NCI-H1436 treated with DMSO at 0.1 percent for 48 hours (cell line): ENCODE data around the gene ANKS3.
"Not testable (repeated sequence)": the region's sequence is repeated elsewhere in the genome, so short reads cannot be mapped to it uniquely, and the experiment has no call there.

Experiments used
- DNase-seq: peaks from one replicate; lab custom pipeline; 2025; lab: John Stamatoyannopoulos, UW

Gene ANKS3

DNA sequence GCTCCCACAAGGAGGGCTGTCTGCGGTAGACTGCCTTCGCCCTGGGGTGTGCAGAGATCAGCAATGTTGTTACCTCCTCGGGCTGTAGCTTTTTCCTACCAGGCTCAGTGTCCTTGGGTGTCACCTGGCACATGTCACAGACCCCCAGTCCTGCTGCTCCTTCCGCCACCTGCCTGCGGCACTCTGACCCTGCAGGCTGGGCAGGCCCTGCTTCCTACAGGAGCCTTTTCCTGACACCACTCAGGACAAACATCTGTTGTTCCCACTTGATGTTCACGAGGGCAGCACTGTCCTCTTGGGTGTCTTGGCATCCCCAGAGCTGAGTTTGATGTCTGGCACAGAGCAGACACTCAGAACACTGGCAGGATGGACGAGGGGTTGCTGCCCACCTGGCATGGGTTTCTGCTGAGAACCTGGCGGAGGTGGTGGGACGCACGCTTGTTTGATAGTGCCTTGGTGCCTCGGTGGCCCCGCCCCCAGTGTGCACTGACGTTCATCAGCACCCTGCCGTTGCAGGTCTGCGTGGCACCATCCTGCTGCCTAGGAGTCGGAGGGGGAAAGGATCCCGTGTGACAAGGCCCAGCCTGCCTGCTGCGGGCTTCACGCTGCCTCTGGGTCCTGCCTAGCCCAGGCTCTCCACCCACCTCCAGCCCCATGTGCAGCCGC, 67.4 kb downstream of the ANKS3 start:
- DNase-seq = no peak

GRCh38 chr16:4664538-4665418, 69.3 kb downstream of the ANKS3 start:
- no peak for DNase-seq

DNA sequence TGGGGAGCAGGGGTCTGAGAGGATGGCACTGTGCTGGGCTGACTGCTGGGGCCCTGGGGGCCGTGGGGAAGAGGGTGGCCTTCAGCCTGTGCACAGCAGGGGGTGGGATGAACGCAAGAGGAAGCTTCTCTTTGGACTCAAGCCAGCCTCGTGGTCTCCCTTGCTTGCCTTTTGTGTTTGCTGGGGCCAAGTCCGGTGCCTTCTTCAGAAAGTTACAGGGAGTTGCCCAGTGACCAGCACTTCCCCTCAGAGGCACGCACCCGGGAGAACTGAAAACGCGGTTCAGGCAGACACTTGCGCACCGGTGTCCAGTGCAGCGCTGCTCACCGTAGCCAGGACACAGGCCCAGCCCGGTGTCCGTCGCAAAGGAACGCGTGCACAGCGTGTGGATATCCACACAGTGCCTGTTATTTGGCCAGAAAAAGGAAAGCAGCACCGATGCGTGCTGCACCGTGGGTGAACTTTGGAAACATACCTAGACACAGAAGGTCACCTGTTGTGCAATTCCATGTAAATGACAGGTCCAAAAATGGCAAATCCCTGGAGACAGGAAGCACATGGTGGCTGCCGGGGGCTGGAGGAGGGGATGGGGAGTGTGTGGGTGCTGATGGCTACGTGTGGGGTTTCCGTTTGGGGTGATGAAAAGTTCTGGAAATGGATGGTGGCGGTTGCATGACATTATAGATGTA, 70.2 kb downstream of the ANKS3 start:
- no peak for DNase-seq

GRCh38 chr16:4663465-4663776, 70.7 kb downstream of the ANKS3 start:
- DNase-seq = no peak

GRCh38 chr16:4661661-4662060, 72.4 kb downstream of the ANKS3 start:
- DNase-seq = no peak

DNA sequence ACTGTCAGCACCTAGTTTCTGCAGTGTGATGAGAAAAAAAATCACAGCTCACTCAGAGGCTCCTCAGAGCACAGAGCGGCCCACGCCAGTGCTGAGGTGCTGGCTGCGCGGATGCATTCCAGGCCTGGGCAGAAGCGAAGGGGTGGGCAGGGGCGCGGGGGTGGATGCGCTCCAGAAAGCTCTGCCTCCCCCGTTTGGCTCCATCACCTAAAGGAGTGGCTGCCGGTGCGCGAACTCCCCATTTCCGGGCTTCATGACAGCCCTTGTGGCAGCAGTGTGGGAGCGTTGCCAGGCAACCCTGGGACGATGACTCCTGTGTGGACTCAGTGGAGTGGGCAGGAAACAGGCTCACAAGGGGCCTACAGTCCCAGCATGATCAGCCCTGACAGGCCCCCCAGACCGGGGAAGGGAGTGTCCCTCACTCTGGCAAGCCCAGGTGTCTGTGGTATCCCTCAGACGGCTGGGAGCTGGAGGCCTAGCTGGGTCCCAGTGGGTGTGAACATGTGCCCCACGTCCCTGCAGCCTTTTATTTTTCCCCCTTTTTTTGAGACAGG, 73.5 kb downstream of the ANKS3 start:
- no peak for DNase-seq

DNA sequence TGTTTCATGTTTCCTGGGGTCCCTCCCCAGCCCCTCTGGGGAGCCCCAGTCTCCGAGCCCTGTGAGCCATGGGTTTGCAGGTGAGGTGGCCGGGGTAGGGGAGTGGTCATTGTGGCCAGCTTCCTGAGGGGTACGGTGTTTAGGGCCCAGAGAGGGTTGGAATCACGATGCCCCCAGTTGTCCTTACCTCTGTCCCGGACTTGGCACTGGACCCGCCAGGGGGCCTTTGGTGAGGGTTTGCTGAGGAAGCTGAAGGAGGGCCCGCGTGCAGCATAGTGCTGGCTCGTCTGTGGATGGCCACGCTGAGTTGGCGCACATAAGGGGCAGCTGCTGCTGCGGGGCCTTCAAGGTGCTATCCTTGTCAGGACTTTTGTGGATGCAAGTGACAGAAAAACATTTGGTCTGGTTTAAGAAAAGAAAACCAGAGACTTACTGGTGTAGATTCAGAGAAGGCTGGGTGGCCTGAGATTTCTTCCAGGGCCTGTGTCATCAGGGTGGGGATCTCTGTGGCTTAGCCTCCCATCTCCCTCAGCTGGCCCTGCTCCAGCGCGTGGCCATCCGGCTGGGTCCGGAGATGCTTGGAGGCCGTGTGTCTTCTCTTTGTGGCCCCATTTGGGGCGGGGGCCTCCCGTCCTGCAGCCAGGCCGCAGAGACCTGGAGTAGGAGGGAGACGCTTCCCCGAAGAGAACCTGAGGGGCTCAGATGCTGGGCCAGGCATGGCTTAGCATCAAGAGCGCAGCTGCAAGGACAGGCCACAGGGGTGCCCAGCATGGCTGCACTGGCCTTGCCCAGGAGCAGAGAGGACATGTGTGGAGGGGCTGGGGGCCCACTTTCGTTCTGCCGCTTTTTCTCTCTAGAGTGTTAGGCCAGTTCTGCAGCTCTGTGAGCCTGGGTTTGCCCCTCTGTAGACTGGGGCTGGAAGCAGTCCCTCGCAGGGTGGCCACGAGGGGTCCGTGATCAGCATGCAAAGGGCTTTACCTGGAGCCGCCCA, 74.4 kb downstream of the ANKS3 start:
- no peak for DNase-seq

DNA sequence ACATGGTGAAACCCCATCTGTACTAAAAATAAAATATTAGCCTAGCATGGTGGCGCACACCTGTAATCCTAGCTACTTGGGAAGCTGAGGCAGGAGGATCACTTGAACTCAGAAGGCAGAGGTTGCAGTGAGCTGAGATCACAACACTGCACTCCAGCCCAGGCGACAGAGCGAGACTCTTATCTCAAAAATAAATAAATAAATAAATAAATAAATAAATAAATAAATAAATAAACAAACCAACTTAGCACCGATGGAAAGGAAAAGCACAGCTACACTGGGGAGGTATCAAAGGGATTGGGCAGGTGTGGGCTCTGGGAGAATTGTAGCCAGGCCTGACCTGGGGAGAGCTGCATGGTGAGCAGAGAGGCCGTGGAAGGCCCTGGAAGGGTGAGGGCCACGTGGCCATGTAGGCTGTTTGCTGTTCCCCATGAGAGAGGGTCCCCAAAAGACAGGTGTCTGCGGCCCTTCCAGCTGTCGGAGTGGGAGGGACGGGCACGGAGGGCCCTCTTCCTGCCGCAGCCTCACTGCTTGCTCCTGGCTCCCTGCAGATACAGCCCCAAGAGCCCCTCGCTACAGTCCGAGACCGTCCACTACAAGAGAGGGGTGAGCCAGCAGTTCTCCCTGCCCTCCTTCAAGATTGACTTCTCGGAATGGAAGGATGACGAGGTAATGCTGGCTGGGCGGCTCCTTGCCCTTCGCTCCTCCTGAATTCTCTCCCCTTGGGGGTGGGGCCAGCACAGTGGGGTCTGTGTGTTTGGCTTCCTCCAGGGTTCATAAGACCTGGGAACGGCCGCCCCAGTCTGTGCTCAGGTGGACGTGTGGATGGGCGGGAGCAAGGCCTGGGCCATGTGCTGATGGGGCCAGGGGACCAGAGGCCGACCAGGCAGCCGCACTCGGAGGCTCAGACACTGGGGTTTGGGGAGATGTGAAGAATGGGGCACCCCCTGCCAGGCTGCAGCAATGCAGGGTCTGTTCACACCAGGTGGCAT, 77.1 kb downstream of the ANKS3 start:
- no peak for DNase-seq

DNA sequence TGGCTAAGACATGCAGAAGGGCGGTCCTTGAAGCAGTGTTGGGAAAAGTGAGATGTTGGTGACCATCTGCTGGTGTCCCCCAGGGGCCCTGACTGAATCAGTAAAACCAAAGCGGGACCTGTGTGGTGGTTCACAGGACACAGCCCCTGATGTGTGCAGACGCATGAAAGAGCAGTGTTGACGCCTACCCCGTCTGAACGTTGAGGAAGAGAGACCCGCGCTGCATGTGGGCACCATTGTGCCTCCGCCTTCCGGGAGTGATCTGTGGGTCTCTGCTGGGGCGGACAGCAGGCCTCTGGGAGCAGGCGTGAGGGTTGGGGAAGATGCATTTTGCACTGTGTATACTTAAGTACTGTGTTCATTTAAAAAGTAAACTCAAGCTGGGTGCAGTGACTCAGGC, 77.8 kb downstream of the ANKS3 start:
- no peak for DNase-seq

DNA sequence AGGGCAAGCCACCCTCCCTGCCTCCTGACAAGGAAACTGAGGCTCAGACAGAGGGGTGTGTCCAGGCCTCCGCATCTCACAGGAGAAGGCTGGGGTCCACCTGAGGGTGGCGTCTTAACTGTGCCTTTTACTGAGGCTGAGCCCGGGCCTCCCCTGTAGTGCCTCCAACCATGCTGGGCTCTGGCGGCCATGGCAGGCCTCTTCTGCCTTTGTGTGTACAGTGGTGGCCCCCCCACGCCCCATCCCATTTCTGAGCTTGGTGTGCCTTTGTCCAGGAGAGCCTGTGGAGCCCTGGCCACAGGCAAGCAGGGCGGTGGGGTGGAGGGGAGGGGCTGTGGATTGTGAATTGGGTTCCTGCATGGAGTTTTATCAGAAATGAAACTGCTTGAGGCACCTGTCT, 78.3 kb downstream of the ANKS3 start:
- DNase-seq = no peak

DNA sequence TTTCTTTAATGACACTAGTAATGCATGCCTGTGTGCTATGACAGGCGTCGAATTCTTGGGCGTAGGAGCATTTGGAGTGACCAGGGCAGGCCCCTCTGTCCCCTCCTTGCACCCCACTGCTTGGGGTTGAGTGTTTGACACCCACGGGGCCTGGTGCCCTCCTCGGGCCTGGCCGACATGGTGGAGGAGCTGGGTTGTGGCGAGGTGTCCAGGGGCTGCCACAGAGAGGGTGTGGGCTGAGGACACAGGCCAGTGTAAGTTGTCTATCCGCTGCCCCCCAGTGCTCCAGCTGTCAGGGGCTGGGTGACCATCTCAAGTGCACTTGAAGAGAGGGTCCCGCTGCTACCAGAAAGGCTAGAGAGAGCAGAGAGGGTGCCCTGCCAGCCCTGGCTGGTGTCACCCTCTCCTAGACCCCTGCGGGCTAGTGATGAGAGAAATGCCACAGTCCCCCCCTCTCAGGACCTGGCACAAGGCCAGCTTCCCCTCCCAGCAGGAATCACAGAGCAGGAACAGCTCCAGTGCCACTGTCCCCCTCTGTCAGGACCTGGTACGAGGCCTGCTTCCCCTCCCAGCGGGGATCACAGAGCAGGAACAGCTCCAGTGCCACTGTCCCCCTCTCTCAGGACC, 79.0 kb downstream of the ANKS3 start:
- no peak for DNase-seq

- DNase-seq = no peak
Observed at GRCh38 chr16:4654011-4654963, 79.8 kb downstream of the ANKS3 start.

DNA sequence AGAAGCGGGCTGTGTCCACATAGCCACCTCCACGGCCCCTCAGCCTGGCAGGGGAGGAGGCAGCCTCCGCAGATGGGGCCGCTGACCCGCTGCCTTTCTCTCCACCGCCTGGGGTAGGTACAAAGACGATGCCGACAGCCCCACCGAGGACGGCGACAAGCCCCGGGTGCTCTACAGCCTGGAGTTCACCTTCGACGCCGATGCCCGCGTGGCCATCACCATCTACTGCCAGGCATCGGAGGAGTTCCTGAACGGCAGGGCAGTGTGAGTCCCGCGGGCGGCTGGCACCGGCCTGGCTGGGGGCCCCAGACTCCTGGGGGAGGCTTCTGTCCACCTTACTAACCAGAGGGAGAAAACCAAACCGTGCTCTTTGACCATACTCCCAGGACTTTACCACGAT, 81.5 kb downstream of the ANKS3 start:
- no peak for DNase-seq

- no peak for DNase-seq
Observed at GRCh38 chr16:4651827-4652226, 82.2 kb downstream of the ANKS3 start.

DNA sequence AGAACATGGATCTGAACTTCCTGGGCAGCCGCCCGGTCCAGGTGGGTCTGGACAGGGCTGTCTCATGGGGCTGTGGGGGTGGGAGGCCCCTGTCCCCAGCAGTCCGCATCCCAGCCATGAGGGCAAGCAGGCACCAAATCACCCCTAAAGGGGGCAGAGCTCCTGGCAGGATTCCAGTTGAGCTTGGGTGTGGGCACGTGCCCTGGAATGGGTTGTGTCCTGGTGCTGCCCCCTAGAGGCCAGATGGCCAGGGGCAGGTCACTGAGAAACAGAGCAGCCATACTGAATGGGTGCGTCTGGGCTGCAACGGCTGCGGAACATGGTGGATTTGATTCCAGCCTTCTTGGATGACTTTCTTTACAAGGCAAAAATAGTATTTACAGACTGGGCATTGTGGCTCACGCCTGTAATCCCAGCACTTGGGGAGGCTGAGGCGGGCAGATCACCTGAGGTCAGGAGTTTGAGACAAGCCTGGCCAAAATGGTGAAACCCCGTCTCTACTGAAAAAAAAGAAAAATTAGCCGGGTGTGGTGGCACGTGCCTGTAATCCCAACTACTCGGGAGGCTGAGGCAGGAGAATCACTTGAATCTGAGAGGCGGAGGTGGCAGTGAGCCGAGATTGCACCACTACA, 83.5 kb downstream of the ANKS3 start:
- not testable (repeated sequence) for DNase-seq

GRCh38 chr16:4649744-4650442, 84.2 kb downstream of the ANKS3 start:
- DNase-seq = no peak

- DNase-seq = no peak
Observed at GRCh38 chr16:4648917-4649316, 85.2 kb downstream of the ANKS3 start.

DNA sequence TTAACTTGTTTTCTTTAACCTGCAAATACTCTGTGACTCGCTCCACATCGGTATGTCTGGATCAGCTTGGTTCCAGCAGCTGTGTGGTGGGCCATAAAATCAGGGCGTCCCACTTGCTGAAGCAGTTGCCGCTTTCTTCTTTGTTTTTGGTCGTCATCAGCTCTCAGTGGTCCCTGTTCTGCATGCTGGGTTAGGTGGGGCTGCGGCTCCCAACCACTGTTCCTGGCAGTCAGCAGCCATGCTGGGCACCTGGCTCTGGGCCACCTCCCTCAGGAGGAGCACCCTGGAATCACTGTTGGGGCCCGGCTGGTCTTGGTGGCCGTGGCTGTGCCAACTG, 86.5 kb downstream of the ANKS3 start:
- DNase-seq = no peak
